Measurements from ENCODE around the gene EVI2B.
"Not testable (repeated sequence)": the region's sequence is repeated elsewhere in the genome, so short reads cannot be mapped to it uniquely, and the experiment has no call there.

The EVI2B gene

GRCh38 chr17:31279401-31279800 lies 34.5 kb downstream of the EVI2B start:
- DNase-seq, result no peak
- in situ Hi-C loops (cut with MboI; ENCODE audit: low pct_unique_long_range_greater_than_20kb, low sequenced_read_pairs), result no loop called here

DNA sequence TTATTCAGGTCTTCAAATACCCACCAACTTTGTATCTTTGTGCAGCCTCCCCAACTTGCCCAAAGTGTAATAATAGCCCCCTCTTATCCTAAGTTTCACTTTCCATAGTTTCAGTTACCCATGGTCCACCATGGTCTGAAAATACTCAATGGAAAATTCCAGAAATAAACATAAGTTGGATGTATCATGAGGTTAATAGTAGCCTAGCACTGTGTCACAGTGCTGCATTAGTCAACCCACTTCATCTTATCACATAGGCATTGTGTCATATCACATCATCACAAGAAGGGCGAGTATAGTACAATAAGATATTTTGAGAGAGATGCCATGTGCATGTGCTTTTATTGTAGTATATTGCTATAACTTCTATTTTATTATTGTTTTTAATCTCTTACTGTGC lies 38.7 kb downstream of the EVI2B start:
- in situ Hi-C loops (cut with MboI; ENCODE audit: low pct_unique_long_range_greater_than_20kb, low sequenced_read_pairs), result no loop called here
- no peak for DNase-seq

GRCh38 chr17:31274252-31274651 lies 39.6 kb downstream of the EVI2B start:
- in situ Hi-C loops (cut with MboI; ENCODE audit: low pct_unique_long_range_greater_than_20kb, low sequenced_read_pairs), result no loop called here
- peak; percentile 64 for DNase-seq

- no peak for DNase-seq
- in situ Hi-C loops (cut with MboI; ENCODE audit: low pct_unique_long_range_greater_than_20kb, low sequenced_read_pairs), result no loop called here
These were observed 40.3 kb downstream of the EVI2B start for GRCh38 chr17:31273516-31273915.

- in situ Hi-C loops (cut with MboI; ENCODE audit: low pct_unique_long_range_greater_than_20kb, low sequenced_read_pairs), result no loop called here
- DNase-seq, result no peak
These were observed 41.1 kb downstream of the EVI2B start for GRCh38 chr17:31272803-31273202.

DNA sequence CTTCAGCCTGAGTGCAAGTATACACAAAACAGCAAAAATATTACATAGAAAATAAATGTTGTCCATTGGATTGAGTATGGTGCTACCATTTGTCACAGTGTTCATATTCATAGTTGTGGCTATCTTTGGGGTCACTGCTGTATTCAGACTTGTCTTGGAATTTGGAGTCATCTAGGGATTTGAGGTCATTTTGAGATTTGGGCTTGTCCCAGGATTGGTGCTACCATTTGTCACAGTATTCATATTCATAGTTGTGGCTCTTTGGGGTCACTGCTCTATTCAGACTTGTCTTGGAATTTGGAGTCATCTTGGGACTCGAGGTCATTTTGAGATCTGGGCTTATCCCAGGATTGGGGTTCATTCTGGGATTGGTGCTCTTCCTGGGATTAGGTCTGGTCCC lies 41.6 kb downstream of the EVI2B start:
- no peak for DNase-seq
- in situ Hi-C loops (cut with MboI; ENCODE audit: low pct_unique_long_range_greater_than_20kb, low sequenced_read_pairs), result no loop called here

DNA sequence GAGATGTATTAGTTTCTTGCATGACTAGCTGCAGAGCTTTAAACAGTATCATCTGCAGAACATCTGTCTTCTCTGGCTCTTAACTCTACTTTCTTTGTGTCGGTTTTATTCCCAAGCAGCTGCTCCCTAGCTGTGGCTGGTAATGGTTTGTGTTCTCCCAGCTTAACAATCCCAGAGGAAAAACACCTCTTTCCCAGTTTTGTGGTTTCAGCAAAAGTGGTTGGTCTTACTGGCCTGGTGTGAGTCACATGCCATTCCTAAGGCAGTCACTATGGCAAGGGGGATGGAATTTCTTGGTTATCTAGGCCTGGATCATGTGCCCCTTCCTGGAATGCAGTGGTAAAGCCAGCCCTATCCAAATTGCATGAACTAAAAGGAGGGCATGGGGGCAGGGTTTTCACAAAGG lies 44.3 kb downstream of the EVI2B start:
- no peak for DNase-seq
- in situ Hi-C loops (cut with MboI; ENCODE audit: low pct_unique_long_range_greater_than_20kb, low sequenced_read_pairs), result no loop called here

DNA sequence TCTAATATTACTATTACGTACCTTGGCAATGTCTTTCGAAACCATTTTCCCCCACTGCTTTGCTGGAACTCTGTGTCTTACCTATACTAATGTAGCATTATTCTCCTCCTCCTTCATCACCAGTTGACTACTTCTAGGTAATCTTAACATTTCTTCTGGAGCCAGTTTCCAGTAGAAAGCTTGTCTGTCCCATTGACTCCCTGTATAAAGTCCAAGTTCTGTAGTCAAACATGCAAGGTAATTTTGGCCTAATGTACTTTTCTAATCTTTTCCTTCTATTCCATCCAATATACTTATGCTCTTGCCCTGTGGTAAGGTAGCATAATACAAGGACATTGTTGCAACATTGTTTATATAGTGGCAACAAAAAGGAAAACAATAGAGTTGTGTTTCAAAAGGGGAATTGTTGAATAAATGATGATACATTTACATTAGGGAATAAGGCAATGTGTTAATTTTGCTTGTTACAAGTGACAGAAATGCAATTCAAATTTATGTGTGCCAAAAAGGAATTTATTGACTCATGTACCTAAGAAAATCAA lies 44.7 kb downstream of the EVI2B start:
- in situ Hi-C loops (cut with MboI; ENCODE audit: low pct_unique_long_range_greater_than_20kb, low sequenced_read_pairs), result no loop called here
- no peak for DNase-seq

GRCh38 chr17:31266042-31266441 lies 47.8 kb downstream of the EVI2B start:
- in situ Hi-C loops (cut with MboI; ENCODE audit: low pct_unique_long_range_greater_than_20kb, low sequenced_read_pairs), result no loop called here
- peak; percentile 15 for DNase-seq

DNA sequence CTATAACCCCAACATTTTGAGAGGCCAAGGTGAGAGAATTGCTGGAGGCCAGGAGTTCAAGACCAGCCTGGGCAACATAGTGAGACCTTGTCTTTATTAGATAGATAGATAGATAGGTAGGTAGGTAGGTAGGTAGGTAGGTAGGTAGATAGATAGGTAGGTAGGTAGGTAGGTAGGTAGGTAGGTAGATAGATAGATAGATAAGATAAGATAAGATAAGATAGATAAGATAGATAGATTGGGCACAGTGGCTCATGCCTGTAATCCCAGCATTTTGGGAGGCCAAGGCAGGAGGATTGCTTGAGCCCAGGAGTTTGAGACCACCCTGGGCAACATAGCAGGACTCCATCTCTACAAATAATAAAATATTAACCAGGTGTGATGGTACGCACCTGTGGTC lies 50.9 kb downstream of the EVI2B start:
- in situ Hi-C loops (cut with MboI; ENCODE audit: low pct_unique_long_range_greater_than_20kb, low sequenced_read_pairs); DNase-seq: not testable (repeated sequence)

- in situ Hi-C loops (cut with MboI; ENCODE audit: low pct_unique_long_range_greater_than_20kb, low sequenced_read_pairs), result no loop called here
- no peak for DNase-seq
These were observed 52.3 kb downstream of the EVI2B start for GRCh38 chr17:31261601-31262000.

DNA sequence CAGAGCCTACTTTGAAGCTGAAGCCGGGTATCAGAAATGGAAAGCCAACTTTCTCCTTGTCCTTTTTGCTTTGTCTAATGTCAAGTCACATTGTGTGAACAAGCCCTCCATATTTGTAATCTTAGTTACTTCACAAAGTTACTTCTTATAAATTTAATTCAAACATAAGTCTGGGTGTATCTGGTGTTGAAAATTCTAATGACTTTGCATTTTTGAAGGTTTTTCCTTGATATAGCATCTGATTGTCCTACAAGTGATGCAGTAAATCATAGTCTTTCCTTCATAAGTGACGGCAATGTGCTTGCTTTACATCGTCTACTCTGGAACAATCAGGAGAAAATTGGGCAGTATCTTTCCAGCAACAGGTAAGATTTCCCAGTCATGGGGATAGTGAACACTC lies 53.7 kb downstream of the EVI2B start:
- in situ Hi-C loops (cut with MboI; ENCODE audit: low pct_unique_long_range_greater_than_20kb, low sequenced_read_pairs), result no loop called here
- no peak for DNase-seq

GRCh38 chr17:31256936-31257335 lies 56.9 kb downstream of the EVI2B start:
- DNase-seq, result no peak
- in situ Hi-C loops (cut with MboI; ENCODE audit: low pct_unique_long_range_greater_than_20kb, low sequenced_read_pairs), result no loop called here

DNA sequence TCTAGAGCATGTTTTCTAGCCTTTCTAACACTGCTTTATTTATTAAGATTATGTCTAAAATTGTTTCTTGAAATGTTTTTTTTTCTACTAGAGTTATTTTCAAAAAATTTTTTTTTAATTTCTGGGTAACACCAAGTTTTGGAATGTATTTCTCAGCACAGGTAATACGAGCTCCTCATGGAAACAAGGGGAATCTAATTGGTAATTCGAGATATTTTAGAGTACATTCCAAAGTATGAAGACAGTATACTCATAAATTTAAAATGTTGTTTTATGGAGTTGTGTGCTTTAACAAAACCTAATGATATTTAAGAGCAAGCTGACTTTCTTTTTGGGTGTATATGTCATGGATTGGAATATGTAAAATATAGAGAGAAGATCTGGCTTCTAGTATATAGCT lies 59.2 kb downstream of the EVI2B start:
- in situ Hi-C loops (cut with MboI; ENCODE audit: low pct_unique_long_range_greater_than_20kb, low sequenced_read_pairs), result no loop called here
- DNase-seq, result no peak

All from KBM-7 (cell line).